ENCODE results near the gene PREX1. TPM values are rescaled to one million over a fixed set of nuclear protein-coding genes. Genes with fewer than 3 reads are reported as not detected.
"Not testable (repeated sequence)": the region's sequence is repeated elsewhere in the genome, so short reads cannot be mapped to it uniquely, and the experiment has no call there.

Gene PREX1
- total RNA-seq, 1 donor: 57.4 TPM

GRCh38 chr20:48813446-48813747 lies 14.4 kb downstream of the PREX1 start:
- H3K4me3 ChIP-seq (ENCODE audit: low read depth, low read length): no peak overlapping the region
- no peak for TF ChIP-seq CTCF (IDR thresholded peaks at IDR 0.05; ENCODE audit: insufficient read depth, low read depth, low read length)
- no peak for DNase-seq (ENCODE audit: low read depth)

DNA sequence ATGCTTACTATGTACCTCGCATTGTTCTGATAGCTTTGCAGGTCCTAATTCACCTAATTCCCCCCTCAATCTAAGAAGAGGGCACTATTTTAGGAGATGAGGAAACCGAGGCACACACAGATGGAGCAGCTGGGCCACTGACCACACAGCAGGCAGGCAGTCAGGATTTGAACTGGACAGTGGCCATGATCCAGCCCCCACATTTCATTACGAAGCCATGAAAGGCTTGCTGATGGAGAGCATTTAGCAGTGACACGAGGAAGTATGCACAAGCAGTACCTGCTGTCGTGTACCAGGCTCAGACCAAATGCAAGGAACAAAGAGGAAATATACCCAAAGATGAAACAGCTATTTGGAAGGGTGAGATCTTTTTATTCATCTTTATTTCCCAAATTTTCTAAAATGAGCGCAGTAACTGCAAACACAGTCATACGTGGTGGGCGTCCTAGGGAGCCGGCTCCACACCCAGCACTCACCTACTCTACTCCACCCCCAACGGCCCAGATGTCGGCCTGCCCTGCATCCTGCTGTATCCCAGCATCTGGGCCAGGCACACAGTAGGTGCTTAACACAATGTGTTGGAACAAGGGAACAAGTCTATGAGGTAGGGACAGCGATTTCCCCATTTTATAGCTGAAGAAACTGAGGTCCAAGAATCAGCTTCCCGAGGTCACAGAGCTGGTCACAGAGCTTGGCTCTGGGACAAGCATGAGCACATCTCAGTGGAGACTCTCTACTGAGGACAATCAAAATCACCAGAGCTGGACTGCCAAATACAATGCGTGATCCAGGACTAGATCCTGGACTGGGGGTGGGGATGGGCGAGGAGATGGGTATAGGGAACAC lies 15.0 kb downstream of the PREX1 start:
- no peak for TF ChIP-seq CTCF (IDR thresholded peaks at IDR 0.05; ENCODE audit: insufficient read depth, low read depth, low read length)
- DNase-seq (ENCODE audit: low read depth): peak; percentile 44
- H3K4me3 ChIP-seq (ENCODE audit: low read depth, low read length): no peak overlapping the region

GRCh38 chr20:48812114-48812513 lies 15.7 kb downstream of the PREX1 start:
- H3K4me3 ChIP-seq (ENCODE audit: low read depth, low read length); DNase-seq (ENCODE audit: low read depth): not testable (repeated sequence)

DNA sequence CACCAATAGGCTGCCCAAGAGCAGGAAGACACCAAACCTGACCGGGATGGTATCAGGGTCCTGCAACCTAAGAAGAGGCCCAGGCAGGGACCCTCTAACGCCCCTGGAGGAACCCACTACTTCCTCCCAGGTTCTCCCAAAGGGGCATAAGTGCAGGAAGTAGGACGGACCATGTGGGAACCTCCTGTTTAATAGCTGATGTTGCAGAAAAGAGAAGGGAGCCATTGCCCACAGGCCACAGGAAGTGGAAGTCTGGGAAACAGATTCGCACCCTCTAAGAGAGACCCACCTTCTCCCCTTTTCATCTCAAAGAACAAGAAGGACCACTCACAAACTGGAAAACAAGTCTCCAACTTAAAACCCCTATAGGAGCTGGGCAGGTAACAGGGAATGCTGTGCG lies 18.1 kb downstream of the PREX1 start:
- H3K4me3 ChIP-seq (ENCODE audit: low read depth, low read length): no peak overlapping the region
- no peak for DNase-seq (ENCODE audit: low read depth)
- no peak for TF ChIP-seq CTCF (IDR thresholded peaks at IDR 0.05; ENCODE audit: insufficient read depth, low read depth, low read length)

DNA sequence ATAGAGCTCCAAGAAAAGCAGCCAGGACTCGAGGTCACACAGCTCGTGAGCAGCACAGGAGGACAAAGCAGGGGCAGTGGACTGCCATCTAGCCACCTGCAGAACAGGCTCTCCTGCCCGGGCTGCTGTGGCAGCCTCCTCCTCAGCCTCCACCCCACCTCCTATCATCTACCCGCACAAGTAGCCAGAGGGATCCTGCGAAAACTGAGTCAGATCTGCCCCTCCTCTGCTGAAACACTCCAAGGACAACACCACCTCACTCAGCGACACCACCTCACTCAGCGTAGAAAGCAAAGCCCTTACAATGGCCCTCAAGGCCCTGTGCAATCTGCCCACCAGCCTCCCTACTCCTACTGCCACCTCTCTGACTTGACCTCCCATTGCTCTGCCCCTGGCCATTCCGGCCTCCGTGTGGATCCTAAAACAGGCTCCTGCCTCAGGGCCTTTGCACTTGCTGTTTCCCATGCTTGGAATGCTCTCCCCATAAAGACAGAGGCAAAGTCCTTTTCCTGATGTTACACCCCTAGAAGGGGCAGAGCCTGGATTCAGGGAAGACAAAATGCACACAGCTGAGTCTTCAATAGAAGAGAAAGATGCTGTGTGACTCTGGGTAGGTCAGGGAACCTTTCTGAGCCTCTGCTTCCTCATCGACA lies 19.3 kb downstream of the PREX1 start:
- no peak overlapping the region for H3K4me3 ChIP-seq (ENCODE audit: low read depth, low read length)
- TF ChIP-seq CTCF (IDR thresholded peaks at IDR 0.05; ENCODE audit: insufficient read depth, low read depth, low read length): no peak
- DNase-seq (ENCODE audit: low read depth): no peak

GRCh38 chr20:48807586-48808381 lies 20.0 kb downstream of the PREX1 start:
- no peak for DNase-seq (ENCODE audit: low read depth)
- TF ChIP-seq CTCF (IDR thresholded peaks at IDR 0.05; ENCODE audit: insufficient read depth, low read depth, low read length): no peak
- no peak overlapping the region for H3K4me3 ChIP-seq (ENCODE audit: low read depth, low read length)

DNA sequence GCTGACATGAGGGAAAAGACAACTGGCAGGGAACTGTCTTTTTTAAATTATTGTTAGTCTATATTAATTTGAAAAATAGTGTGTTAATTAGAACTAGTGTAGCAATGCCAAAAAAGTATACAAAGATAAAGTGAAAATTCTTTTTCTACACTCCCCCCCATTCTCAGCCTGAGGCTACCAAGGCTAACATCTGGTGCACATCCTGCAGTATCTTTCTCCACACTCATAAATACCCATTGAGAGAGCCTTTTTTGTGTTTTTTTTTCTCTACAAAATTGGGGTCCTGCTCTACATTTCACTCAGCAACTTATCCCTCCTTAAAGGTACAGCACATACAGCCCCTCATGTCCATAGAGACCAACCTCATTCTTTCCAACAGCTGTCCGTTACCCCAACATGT lies 20.7 kb downstream of the PREX1 start:
- no peak for TF ChIP-seq CTCF (IDR thresholded peaks at IDR 0.05; ENCODE audit: insufficient read depth, low read depth, low read length)
- DNase-seq (ENCODE audit: low read depth): no peak
- no peak overlapping the region for H3K4me3 ChIP-seq (ENCODE audit: low read depth, low read length)
